ENCODE results near the gene UAP1L1. TPM values are rescaled to one million over a fixed set of nuclear protein-coding genes. Genes with fewer than 3 reads are reported as not detected.

UAP1L1 gene
- total RNA-seq, 1 donor from 2014 or later = 13.3 TPM

- DNase-seq (ENCODE audit: extremely low spot score in 2 of 2) = no peak
- Histone ChIP-seq H3K9me3 (no peaks in the 10 kb centered on the region), H3K27ac (no peak overlapping the region), H3K4me3 (no peak overlapping the region), H3K4me1 (peaks cover 16% of the 10 kb centered on the region), H3K36me3 (peaks cover 0 to 49% of the 10 kb centered on the region in 2 donors), H3K27me3 (no peaks in the 10 kb centered on the region)
- TF ChIP-seq POLR2AphosphoS5 (IDR thresholded peaks at IDR 0.05; ENCODE audit: insufficient read depth in 1 of 2, low read depth in 1 of 2) (no peak), POLR2A (IDR thresholded peaks at IDR 0.05) (no peak)
- TF ChIP-seq, protein P1, sequence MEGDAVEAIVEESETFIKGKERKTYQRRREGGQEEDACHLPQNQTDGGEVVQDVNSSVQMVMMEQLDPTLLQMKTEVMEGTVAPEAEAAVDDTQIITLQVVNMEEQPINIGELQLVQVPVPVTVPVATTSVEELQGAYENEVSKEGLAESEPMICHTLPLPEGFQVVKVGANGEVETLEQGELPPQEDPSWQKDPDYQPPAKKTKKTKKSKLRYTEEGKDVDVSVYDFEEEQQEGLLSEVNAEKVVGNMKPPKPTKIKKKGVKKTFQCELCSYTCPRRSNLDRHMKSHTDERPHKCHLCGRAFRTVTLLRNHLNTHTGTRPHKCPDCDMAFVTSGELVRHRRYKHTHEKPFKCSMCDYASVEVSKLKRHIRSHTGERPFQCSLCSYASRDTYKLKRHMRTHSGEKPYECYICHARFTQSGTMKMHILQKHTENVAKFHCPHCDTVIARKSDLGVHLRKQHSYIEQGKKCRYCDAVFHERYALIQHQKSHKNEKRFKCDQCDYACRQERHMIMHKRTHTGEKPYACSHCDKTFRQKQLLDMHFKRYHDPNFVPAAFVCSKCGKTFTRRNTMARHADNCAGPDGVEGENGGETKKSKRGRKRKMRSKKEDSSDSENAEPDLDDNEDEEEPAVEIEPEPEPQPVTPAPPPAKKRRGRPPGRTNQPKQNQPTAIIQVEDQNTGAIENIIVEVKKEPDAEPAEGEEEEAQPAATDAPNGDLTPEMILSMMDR (IDR thresholded peaks at IDR 0.05) = no peak
- intact Hi-C loops (cut with DNase I) = no loop called here
Observed at GRCh38 chr9:137111788-137112563, 34.7 kb downstream of the UAP1L1 start.

- intact Hi-C loops (cut with DNase I) = no loop called here
- Histone ChIP-seq H3K4me3 (no peak overlapping the region), H3K27ac (no peak overlapping the region), H3K27me3 (no peaks in the 10 kb centered on the region), H3K36me3 (peaks cover 0 to 41% of the 10 kb centered on the region in 2 donors), H3K4me1 (peaks cover 16% of the 10 kb centered on the region), H3K9me3 (no peaks in the 10 kb centered on the region)
- TF ChIP-seq POLR2AphosphoS5 (IDR thresholded peaks at IDR 0.05; ENCODE audit: insufficient read depth in 1 of 2, low read depth in 1 of 2) (no peak), POLR2A (IDR thresholded peaks at IDR 0.05) (no peak)
- TF ChIP-seq, protein P1 (IDR thresholded peaks at IDR 0.05) = no peak
- no peak for DNase-seq (ENCODE audit: extremely low spot score in 2 of 2)
Observed at GRCh38 chr9:137112564-137113384, 35.5 kb downstream of the UAP1L1 start.

DNA sequence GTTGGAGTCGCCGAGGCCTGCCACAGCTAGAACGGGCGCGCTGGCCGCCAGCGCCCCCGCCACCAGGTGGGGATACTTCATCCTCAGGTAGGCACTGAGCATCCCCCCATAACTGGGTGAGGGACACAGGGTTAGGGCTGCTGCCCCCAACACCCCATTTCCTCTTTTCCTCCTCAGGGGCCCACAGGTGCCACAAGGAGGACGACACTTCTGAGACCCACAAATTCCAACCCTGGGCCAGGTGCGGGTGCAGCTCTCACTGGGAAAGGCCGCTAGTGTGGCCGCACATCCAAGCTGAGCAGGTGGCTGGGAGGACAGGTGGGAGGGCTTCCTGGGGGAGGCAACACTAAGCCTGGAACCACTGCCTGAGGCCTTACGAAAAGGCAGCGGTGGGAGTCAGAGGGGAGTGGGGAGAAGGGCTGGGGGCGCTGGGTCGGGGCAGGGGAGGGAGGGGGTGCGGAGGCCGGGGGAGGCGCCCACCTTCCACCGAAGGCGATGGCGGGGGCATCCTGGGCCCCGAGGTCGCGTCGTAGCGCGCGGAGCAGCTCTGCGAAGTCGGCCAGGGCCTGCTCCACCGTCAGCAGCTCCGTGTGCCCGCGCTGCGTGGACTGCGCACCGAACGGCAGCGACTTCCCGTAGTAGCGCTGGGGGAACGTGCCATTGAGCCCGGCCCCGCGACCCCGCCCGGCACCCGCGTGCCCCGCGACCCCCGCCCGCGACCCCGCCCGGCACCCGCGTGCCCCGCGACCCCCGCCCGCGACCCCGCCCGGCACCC is 36.3 kb downstream of the UAP1L1 start:
- Histone ChIP-seq H3K4me3 (peak overlapping the region; percentile 79 to 86), H3K27me3 (no peaks in the 10 kb centered on the region), H3K9me3 (no peaks in the 10 kb centered on the region), H3K4me1 (peaks cover 16% of the 10 kb centered on the region), H3K27ac (no peak overlapping the region), H3K36me3 (peaks cover 0 to 33% of the 10 kb centered on the region in 2 donors)
- TF ChIP-seq POLR2AphosphoS5 (IDR thresholded peaks at IDR 0.05; ENCODE audit: insufficient read depth in 1 of 2, low read depth in 1 of 2) (no peak), POLR2A (IDR thresholded peaks at IDR 0.05) (no peak)
- TF ChIP-seq, protein P1 (IDR thresholded peaks at IDR 0.05) = no peak
- no peak for DNase-seq (ENCODE audit: extremely low spot score in 2 of 2)
- intact Hi-C loops (cut with DNase I) = no loop called here

DNA sequence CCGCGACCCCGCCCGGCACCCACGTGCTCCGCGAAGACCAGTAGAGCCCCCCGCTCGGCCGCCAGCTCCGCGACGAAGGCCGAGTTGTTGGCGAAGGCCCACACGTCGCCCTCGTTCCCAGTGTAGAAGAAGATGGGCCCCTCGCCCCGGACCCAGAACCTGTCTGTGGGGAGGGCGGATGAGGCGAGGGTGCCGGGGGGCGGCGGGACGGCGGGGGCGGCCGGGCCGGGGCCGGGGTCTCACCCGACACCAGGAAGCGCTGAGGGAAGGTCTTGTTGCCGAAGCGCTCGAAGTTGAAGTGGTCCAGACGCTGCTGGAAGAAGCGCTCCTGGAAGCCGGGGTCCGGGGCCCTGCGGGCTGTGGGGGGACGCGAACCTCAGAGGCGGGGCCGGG is 36.9 kb downstream of the UAP1L1 start:
- Histone ChIP-seq H3K4me1 (peaks cover 16% of the 10 kb centered on the region), H3K9me3 (no peaks in the 10 kb centered on the region), H3K27me3 (no peaks in the 10 kb centered on the region), H3K27ac (peak overlapping the region; percentile 46), H3K36me3 (peaks cover 0 to 31% of the 10 kb centered on the region in 2 donors), H3K4me3 (peak overlapping the region; percentile 79 to 86)
- DNase-seq (ENCODE audit: extremely low spot score in 2 of 2) = no peak
- TF ChIP-seq POLR2AphosphoS5 (IDR thresholded peaks at IDR 0.05; ENCODE audit: insufficient read depth in 1 of 2, low read depth in 1 of 2) = no peak
- TF ChIP-seq, protein P1 (IDR thresholded peaks at IDR 0.05) = no peak
- TF ChIP-seq POLR2A (IDR thresholded peaks at IDR 0.05) = no peak
- intact Hi-C loops (cut with DNase I) = no loop called here

Data from vagina (tissue), 2 donors.